K562 (cell line): Measurements from ENCODE around the gene DPEP2NB. TPM values are rescaled to one million over a fixed set of nuclear protein-coding genes. Genes with fewer than 3 reads are reported as not detected.

Source experiments
- ARID1B ChIP-seq: fragments of 450-650 bp; IDR thresholded peaks from 2 replicates; pipeline ENCODE4 v1.6.1; 2016; ENCODE audit warnings: antibody characterized with exemption, mild to moderate bottlenecking, inconsistent platforms
- BRF1 ChIP-seq: IDR thresholded peaks from 3 replicates; pipeline ENCODE4 v1.6.1; 2011; ENCODE audit warnings: borderline replicate concordance, mild to moderate bottlenecking; ENCODE audit not compliant: insufficient read length; ENCODE audit errors: extremely low read depth
- CXXC5 ChIP-seq: fragments of 250-450 bp; sonication (Bioruptor Pico); IDR thresholded peaks from 2 replicates; pipeline ENCODE4 v1.8.0; 2022; ENCODE audit warnings: inconsistent platforms, mild to moderate bottlenecking, moderate library complexity
- HNRNPH1 ChIP-seq: fragments of 200-400 bp; formaldehyde crosslinking; optimal IDR thresholded peaks from 2 replicates; pipeline ENCODE3; 2017; ENCODE audit warnings: low read depth, mild to moderate bottlenecking, low read length, moderate library complexity
- ZNF124 ChIP-seq: sonication (generic); formaldehyde crosslinking; IDR thresholded peaks from 2 replicates; pipeline ENCODE4 v1.8.1; 2022; ENCODE audit warnings: missing genetic modification reagents
- ZZZ3 ChIP-seq: fragments of 450-650 bp; IDR thresholded peaks from 2 replicates; pipeline ENCODE4 v1.6.1; 2016; ENCODE audit warnings: antibody characterized with exemption, mild to moderate bottlenecking, moderate library complexity
- polyA plus RNA-seq, 8 experiments: library from polyadenylated mRNA; depleted of rRNA in 4 of 8; stranded (reverse) in 5 of 8; unstranded in 3 of 8; fragments of >200 nt; fragmentation: Nextera tagmentation in 2 of 8; fragmentation: Illumina TruSeq in 1 of 8; extraction: Ambion mirVana in 2 of 8; extraction: Trizol in 1 of 8; gene quantifications; 2 replicates each; pipeline versions ENCODE4 v1.2.1 to v1.2.3, GENCODE V29; 2011 to 2014; ENCODE audit warnings: inconsistent platforms in 1 of 8, missing spikeins in 1 of 8
- total RNA-seq, 7 experiments: library from RNA; depleted of rRNA in 6 of 7; stranded (reverse); fragments of >200 nt in 6 of 7; fragmentation: Illumina TruSeq in 2 of 7; extraction: Trizol in 2 of 7; gene quantifications; 2 replicates each; pipeline versions ENCODE4 v1.2.1 to v1.2.3, GENCODE V29; 2011 to 2021; ENCODE audit warnings: low replicate concordance in 1 of 7
- TF ChIP-seq, protein P1 (sequence below): sonication (generic); formaldehyde crosslinking; IDR thresholded peaks from 2 replicates; pipeline ENCODE4 v1.8.1; 2023; ENCODE audit warnings: mild to moderate bottlenecking, missing genetic modification reagents
- TF ChIP-seq, protein P2 (sequence below): fragments of 250-450 bp; sonication (Bioruptor Pico); IDR thresholded peaks from 2 replicates; pipeline ENCODE4 v1.8.0; 2022; ENCODE audit warnings: moderate library complexity, mild to moderate bottlenecking, inconsistent platforms
- TF ChIP-seq, protein P3 (sequence below): fragments of 250-450 bp; sonication (Bioruptor Pico); IDR thresholded peaks from 2 replicates; pipeline ENCODE4 v1.8.0; 2021; ENCODE audit warnings: moderate library complexity, mild to moderate bottlenecking, inconsistent platforms
- TF ChIP-seq, protein P4 (sequence below): fragments of 450-650 bp; formaldehyde crosslinking; IDR thresholded peaks from 2 replicates; pipeline ENCODE4 v1.4.0; 2020; ENCODE audit warnings: mild to moderate bottlenecking, moderate library complexity
- TF ChIP-seq, protein P5 (sequence below): fragments of 250-450 bp; sonication (Bioruptor Pico); IDR thresholded peaks from 2 replicates; pipeline ENCODE4 v1.4.0; 2020
- TF ChIP-seq, protein P6 (sequence below): fragments of 250-450 bp; sonication (Bioruptor Pico); IDR thresholded peaks from 2 replicates; pipeline ENCODE4 v1.5.0; 2021; ENCODE audit warnings: mild to moderate bottlenecking, borderline replicate concordance

DPEP2NB gene
- total and polyA plus RNA-seq, 9 of the 15 experiments (the other 6 are each of a cell fraction or from before 2014, with no cell fraction given) = not detected

DNA sequence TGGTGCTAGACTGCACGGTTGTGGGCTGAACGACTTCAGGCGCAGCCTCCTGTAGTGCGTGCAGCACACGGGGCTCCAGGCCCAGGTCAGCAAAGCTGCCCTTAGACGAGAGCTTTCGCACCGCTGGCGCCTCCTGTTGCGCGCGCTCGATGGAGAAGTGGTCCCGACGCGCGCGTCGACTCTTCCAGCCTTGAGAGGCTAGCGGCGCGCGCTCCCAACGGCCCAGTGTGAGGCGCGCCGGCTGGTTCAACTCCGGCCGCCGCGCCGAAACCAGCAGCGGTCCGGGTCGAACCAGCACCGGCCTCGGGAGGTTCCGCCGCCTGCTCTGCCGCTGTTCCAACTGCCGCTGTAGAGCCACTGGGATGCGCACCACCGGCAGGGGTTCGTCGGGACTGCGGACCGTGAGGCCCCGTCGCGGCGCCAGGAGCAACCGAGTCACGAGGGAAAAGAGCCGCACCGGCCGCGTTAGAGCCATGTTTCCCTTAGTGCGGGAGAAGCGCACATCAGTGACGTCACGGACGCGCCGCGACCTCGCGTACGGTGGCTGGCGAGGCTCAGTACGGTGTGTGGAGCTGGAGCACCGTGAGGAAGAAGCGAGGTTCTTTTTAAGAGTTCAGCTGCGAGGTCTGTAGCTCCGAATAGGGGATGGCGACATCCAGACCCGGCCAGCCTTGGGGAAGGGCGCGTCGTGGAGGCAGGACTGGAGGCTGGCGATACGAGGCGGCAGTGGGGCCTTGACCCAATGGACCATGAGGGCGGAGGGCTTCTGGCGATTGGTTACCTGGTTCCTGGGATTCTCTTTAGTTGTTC, 7.2 kb upstream of the DPEP2NB start, which contains the start of the genes DDX28 and DUS2 (continued):
- TF ChIP-seq, protein P1, sequence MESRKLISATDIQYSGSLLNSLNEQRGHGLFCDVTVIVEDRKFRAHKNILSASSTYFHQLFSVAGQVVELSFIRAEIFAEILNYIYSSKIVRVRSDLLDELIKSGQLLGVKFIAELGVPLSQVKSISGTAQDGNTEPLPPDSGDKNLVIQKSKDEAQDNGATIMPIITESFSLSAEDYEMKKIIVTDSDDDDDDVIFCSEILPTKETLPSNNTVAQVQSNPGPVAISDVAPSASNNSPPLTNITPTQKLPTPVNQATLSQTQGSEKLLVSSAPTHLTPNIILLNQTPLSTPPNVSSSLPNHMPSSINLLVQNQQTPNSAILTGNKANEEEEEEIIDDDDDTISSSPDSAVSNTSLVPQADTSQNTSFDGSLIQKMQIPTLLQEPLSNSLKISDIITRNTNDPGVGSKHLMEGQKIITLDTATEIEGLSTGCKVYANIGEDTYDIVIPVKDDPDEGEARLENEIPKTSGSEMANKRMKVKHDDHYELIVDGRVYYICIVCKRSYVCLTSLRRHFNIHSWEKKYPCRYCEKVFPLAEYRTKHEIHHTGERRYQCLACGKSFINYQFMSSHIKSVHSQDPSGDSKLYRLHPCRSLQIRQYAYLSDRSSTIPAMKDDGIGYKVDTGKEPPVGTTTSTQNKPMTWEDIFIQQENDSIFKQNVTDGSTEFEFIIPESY (CRISPR knock-in tag) = no peak
- TF ChIP-seq ZNF124 (CRISPR knock-in tag) (no peak), CXXC5 (CRISPR knock-in tag) (peak; percentile 87), ZZZ3 (0 out of 2 replicates have a peak, but pooled peaks have one; percentile 65), ARID1B (no peak), BRF1 (no peak), HNRNPH1 (no peak)
- TF ChIP-seq, protein P2, sequence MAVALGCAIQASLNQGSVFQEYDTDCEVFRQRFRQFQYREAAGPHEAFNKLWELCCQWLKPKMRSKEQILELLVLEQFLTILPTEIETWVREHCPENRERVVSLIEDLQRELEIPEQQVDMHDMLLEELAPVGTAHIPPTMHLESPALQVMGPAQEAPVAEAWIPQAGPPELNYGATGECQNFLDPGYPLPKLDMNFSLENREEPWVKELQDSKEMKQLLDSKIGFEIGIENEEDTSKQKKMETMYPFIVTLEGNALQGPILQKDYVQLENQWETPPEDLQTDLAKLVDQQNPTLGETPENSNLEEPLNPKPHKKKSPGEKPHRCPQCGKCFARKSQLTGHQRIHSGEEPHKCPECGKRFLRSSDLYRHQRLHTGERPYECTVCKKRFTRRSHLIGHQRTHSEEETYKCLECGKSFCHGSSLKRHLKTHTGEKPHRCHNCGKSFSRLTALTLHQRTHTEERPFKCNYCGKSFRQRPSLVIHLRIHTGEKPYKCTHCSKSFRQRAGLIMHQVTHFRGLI (CRISPR knock-in tag) = no peak
- TF ChIP-seq, protein P3, sequence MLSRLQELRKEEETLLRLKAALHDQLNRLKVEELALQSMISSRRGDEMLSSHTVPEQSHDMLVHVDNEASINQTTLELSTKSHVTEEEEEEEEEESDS (CRISPR knock-in tag) = no peak
- TF ChIP-seq, protein P4, sequence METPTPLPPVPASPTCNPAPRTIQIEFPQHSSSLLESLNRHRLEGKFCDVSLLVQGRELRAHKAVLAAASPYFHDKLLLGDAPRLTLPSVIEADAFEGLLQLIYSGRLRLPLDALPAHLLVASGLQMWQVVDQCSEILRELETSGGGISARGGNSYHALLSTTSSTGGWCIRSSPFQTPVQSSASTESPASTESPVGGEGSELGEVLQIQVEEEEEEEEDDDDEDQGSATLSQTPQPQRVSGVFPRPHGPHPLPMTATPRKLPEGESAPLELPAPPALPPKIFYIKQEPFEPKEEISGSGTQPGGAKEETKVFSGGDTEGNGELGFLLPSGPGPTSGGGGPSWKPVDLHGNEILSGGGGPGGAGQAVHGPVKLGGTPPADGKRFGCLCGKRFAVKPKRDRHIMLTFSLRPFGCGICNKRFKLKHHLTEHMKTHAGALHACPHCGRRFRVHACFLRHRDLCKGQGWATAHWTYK (CRISPR knock-in tag) = no peak
- TF ChIP-seq, protein P5, sequence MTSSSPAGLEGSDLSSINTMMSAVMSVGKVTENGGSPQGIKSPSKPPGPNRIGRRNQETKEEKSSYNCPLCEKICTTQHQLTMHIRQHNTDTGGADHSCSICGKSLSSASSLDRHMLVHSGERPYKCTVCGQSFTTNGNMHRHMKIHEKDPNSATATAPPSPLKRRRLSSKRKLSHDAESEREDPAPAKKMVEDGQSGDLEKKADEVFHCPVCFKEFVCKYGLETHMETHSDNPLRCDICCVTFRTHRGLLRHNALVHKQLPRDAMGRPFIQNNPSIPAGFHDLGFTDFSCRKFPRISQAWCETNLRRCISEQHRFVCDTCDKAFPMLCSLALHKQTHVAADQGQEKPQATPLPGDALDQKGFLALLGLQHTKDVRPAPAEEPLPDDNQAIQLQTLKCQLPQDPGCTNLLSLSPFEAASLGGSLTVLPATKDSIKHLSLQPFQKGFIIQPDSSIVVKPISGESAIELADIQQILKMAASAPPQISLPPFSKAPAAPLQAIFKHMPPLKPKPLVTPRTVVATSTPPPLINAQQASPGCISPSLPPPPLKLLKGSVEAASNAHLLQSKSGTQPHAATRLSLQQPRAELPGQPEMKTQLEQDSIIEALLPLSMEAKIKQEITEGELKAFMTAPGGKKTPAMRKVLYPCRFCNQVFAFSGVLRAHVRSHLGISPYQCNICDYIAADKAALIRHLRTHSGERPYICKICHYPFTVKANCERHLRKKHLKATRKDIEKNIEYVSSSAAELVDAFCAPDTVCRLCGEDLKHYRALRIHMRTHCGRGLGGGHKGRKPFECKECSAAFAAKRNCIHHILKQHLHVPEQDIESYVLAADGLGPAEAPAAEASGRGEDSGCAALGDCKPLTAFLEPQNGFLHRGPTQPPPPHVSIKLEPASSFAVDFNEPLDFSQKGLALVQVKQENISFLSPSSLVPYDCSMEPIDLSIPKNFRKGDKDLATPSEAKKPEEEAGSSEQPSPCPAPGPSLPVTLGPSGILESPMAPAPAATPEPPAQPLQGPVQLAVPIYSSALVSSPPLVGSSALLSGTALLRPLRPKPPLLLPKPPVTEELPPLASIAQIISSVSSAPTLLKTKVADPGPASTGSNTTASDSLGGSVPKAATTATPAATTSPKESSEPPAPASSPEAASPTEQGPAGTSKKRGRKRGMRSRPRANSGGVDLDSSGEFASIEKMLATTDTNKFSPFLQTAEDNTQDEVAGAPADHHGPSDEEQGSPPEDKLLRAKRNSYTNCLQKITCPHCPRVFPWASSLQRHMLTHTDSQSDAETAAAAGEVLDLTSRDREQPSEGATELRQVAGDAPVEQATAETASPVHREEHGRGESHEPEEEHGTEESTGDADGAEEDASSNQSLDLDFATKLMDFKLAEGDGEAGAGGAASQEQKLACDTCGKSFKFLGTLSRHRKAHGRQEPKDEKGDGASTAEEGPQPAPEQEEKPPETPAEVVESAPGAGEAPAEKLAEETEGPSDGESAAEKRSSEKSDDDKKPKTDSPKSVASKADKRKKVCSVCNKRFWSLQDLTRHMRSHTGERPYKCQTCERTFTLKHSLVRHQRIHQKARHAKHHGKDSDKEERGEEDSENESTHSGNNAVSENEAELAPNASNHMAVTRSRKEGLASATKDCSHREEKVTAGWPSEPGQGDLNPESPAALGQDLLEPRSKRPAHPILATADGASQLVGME (CRISPR knock-in tag) = no peak
- TF ChIP-seq, protein P6, sequence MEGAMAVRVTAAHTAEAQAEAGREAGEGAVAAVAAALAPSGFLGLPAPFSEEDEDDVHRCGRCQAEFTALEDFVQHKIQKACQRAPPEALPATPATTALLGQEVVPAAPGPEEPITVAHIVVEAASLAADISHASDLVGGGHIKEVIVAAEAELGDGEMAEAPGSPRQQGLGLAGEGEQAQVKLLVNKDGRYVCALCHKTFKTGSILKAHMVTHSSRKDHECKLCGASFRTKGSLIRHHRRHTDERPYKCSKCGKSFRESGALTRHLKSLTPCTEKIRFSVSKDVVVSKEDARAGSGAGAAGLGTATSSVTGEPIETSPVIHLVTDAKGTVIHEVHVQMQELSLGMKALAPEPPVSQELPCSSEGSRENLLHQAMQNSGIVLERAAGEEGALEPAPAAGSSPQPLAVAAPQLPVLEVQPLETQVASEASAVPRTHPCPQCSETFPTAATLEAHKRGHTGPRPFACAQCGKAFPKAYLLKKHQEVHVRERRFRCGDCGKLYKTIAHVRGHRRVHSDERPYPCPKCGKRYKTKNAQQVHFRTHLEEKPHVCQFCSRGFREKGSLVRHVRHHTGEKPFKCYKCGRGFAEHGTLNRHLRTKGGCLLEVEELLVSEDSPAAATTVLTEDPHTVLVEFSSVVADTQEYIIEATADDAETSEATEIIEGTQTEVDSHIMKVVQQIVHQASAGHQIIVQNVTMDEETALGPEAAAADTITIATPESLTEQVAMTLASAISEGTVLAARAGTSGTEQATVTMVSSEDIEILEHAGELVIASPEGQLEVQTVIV (CRISPR knock-in tag) = no peak
